HG02938 (cell line): Measurements from ENCODE around the gene ANKS1B.
"Not testable (repeated sequence)": the region's sequence is repeated elsewhere in the genome, so short reads cannot be mapped to it uniquely, and the experiment has no call there.

ENCODE experiments used
- ATAC-seq: cut with Tn5 transposase; IDR thresholded peaks from one replicate; pipeline ENCODE4 v1.9.1; 2021; ENCODE audit warnings: mild to moderate bottlenecking, moderate library complexity; ENCODE audit not compliant: unreplicated experiment

ANKS1B gene

DNA sequence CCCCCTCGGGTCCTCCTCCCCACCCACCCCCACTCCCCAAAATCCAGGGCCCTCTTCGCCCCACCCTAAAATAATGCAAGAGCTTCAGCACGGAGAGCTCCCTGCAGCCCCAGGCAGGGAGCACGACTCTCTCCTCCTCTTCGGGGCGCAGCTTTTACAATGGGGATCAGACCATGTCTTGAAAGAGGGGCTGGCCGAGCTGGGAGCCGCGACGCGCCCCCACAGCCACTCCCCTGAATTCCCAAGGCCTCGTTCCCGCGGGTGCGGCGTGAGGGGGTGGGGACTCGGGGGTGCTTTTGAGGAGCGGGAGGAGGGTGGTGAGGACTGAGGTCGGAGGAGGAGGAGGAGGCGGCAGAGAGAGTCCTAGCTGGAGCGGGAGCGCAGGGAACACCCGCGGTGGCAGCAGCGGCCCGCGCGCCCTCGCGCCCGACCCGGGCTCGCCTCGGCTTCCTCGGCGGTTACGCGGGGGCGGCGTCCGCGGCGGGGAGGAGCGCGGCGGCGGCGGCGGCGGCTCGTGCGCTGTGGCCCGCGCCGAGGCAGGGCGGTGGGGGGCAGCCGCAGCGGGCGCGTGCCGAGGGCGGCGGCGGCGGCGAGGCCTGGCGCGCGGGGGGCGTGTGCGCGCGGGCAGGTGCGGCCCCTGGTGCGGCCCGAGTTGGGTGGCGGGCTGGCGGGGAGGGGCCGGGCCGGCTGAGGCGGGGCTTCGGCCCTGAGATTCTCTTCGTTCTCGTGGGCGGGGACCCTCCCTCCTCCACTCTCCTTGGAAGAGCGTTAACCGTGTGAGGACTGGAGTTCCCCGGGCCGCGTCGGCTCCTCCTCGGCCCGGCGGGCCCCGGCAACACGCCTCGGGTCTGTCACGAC is at the start of gene ANKS1B:
TSS of gene ANKS1B (minus strand) at position 666 of the 858 bp plus-strand sequence. CDS start 699 bp downstream, outside the sequence.
- ATAC-seq, result peak; percentile 41

DNA sequence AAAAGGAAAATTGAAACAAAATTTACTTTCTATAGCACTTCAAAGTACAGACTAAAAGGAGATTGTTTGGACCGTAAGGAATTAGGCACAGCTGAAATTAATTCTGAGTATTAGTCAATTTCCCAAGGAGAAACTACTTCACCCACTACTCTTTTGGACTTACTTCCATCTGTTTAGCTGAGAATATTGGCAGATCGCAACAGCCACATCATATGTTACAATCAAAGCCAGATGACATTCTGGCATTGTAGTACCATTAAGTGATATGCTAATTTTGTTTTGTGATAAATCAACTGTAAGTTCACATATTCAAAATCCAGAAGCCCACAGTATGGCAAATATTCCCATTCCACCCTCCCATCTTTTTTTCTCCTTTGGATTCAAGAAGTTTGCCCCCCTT is 47.1 kb upstream of the ANKS1B start:
- no peak for ATAC-seq

DNA sequence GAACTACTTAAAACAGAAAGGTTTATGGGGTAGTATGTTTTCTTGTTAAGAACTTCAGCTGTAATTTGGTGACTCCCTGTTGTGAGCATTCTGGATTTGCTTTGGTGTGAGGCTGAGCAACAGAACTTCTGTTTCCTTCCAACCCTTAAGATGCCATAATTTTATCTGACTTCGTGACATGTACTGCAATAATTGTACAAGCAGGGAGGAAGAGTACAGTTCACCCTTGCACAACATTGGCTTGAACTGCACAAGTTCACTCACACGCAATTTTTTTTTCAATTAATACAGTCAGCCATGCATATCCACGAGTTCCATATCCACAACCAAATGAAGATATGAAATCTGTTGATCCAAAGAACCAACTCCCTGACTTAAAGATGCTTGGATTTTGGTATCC is 42.9 kb upstream of the ANKS1B start:
- no peak for ATAC-seq

DNA sequence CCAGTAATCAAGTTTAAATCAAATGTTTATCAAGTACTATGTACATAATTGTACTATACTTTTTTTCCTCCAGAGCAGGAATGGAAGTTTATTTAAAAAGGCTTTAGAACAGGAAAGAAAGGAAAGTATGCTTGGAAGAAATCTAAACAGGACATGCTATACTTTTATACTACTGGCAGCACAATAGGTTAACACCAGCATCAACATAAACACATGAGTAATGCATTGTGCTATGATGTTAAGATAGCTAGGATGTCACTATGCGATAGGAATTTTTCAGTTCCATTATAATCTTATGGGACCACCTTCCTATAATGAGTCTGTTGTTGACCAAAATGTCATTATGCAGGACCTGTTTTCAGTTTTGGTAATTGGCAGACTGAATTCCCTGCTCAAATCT is 41.5 kb upstream of the ANKS1B start:
- ATAC-seq, result no peak

DNA sequence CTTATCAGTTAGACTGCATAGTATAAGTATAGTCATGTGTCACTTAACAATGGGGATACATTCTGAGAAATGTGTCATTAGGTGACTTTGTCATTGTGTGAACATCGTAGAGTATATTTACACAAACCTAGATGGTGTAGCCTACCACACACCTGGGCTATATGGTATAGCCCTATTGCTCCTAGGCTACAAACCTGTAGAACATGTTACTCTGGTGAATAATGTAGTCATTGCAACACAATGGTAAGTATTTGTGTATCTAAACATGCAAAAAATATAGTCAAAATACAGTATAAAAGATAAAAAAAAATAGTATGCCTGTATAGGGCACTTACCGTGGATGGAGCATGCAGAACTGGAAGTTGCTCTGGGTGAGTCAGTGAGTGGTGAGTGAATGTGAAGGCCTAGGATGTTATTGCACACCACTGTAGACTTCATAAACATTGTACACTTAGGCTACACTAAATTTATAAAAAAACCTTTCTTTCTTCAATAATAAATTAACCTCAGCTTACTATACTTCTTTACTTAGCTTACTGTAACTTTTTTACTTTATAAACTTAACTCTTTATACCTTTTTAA is 40.3 kb upstream of the ANKS1B start:
- no peak for ATAC-seq

DNA sequence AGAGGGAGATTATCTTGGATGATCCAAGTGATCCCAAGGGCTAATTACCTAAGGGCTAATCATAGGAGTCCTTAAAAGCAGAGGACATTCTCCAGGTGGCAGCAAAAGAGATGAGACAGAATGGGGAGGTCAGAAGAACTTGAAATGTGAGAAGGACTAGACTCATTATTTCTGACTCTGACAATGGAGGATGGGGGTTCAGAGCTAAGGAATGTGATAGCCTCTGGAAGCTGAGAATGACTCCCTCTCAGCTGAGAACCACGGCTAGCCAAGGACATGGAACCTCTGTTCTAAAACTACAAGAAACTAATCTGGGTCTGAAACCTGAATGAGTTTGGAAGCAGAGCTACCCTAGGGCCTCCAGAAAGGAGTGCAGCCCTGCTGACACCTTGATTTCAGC is 35.6 kb upstream of the ANKS1B start:
- ATAC-seq, result no peak

DNA sequence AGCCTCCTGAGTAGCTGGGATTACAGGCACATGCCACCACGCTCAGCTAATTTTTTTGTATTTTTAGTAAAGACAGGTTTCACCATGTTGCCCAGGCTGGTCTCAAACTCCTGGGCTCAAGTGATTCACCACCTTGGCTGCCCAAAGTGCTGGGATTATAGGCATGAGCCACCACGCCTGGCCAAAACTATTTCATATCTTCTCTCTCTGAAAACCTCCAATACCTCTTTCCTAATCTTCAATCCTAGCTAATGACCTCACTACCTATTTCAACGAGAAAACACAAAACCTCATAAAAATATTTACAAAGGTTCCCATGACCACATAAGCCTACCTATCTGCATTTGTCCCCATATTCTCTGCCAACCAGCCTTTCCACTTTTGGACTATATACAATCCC is 32.3 kb upstream of the ANKS1B start:
- no peak for ATAC-seq

DNA sequence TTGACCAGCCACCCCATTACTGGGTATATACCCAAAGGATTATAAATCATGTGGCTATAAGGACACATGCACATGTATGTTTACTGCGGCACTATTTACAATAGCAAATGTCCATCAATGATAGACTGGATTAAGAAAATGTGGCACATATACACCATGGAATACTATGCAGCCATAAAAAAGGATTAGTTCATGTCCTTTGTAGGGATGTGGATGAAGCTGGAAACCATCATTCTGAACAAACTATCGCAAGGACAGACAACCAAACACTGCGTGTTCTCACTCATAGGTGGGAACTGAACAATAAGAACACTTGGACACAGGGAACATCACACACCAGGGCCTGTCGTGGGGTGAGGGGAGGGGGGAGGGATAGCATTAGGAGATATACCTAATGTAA is 31.6 kb upstream of the ANKS1B start:
- not testable (repeated sequence) for ATAC-seq

DNA sequence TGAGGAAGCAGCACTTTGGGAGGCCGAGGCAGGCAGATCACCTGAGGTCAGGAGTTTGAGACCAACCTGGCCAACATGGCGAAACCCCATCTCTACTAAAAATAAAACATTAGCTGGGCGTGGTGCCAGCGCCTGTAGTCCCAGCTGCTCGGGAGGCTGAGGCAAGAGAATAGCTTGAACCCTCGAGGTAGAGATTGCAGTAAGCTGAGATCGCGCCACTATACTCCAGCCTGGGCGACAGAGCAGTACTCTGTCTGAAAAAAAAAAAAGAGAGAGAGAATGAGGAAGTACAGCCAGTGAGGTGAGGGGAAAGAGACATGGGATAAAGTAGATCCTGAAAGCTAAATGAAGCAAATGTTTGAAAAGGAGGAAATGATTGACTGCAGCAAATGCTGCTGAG is 21.1 kb upstream of the ANKS1B start:
- not testable (repeated sequence) for ATAC-seq

DNA sequence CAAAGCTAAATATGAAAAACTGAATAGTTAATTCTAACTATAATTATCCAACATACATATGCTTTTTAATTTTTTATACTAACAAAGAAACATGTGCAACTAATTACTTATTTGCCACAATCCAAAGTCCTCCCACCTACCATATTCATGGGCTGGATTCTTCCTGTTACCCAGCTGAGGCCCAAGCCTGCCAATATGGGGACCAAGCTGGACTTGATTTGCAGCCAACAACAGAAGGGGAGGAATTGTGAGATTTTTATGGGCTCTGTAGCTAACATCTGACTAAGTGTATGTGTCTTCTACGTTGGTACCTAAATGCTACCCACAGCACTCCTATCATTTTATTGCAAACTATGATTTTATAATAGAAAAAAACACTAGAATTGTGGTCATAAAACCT is 13.1 kb upstream of the ANKS1B start:
- ATAC-seq, result no peak

DNA sequence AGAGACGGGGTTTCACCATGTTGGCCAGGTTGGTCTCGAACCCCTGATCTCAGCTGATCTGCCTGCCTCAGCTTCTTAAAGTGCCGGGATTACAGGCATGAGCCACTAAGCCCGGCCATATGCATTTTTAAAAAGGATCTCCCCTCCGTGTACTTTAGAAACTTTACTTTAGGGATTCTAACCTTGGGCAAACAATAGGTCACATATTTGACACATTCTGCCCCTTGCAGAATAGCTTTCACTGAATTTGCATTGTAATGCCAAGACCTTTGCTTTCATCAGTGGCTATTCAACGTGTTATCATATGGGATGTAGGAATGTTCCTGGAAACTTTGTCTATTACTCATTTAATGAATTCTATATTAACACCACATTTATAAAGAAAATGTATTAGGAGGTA is 11.4 kb upstream of the ANKS1B start:
- ATAC-seq, result no peak

DNA sequence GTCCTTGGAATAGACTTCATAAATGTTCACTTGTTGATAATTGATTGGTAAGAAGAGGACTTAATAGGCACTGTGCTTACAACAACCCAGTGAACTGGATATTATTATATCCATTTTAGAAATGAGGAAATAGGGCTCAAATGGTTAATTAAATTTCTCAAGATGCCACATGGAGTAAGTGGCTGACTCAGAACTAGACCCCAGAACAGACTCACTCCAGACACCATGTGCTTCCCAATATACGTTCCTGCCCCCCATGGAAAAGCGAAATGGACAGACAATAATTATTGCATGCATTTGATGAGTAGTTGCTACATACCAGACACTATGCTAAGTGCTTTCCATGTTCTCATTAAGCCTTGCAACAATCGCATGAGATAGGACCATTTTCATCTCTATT is 895 bp upstream of the ANKS1B start:
- ATAC-seq, result no peak

DNA sequence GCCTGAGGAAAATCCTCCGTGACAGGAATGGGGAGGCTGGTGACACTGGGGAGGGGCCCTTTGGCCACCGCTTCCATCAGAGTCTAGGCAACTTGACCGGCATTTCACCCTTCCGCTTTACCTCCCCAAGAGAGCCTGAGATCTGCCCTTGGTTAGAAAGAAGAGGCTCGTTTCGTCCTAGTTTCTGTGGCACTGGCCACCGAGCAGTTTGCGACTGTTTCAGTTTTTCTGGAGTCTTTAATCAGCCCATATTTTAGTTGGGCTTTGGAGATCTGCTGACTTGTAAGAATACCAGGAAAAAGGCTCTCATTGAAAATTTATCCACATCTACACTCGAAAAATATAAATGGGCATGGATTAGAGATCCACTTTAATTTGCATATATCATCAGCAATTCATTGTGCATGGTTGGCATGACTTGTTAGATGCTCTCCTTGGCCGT is 414 bp upstream of the ANKS1B start:
- peak; percentile 40 for ATAC-seq

DNA sequence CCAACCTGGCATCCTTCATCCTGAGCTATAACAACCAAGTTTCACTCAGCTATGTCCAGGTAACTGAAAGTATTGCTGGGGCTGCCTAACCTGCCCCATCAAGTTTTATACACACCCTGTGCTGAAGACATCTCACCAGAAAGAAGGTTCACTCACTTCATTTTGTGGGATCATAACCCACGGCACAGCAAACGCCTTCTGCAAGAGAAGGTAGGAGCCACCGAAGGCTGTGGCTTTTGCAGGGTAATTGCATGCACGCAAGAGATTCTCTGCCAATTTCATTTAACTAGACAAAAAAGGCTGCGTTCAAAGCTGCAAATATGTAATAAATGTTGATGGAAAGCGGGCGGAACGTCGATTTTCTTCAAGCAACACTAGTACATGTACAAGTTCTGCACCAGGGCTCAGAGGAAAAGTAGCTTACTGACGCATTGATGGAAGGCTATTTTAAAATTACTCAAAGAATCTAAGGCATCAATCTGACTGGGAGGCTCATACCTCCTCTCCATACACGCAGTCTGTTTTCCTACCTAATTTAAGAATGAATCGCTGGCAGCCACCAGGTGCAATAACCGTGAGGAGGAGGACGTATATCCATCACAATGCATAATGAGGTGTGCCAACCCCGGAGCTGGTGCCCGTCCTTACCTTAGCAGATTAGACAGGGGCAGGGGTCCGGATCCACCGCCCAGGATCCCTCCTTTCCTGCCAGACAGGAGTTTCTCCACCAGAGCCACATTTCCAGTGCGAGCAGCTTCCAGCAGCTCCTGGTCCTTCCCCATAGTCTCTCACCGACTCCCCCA is 1.1 kb downstream of the ANKS1B start:
- no peak for ATAC-seq

DNA sequence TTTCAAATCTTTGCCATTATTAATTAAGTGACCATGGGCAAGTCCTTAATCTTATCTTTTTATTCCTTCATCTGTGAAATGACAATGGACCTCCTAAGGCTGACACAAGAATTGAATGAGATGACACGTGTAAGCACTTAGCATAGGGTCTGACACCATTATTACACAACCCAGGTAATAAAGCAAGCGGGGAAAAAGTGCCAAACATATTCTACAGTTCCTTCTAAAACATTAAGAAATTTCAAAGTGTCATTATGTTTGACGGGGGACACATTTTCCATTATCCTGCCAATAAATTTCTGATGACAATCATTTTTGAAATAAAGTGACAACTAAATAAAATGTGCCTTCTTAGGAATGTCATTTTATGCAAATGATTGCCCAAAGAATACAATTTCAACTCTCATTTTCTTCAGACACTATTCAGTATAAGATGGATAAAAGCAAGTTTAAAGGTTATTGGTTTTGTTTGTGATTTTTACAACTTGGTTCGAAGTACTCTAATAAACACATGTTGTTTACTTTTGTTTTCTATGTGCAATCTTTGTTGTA is 3.0 kb downstream of the ANKS1B start:
- ATAC-seq, result no peak

DNA sequence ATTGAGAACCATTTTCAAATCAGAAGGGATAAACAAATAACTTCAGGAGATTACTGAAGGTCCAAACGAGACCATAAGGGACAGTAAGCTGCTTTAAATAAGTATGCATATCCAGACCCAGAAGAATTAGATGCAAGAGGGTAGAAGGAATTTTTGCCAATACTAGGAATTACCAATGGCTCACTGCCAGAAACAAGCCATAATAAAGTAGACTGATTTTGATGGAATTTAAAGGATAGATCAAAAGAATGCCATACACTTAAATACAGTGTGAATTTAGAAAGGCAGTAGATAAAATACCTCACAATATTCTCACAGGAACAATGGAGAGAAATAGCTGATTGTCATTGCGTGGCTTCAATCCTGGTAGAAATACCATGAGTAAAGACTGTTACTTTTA is 5.3 kb downstream of the ANKS1B start:
- ATAC-seq, result no peak

DNA sequence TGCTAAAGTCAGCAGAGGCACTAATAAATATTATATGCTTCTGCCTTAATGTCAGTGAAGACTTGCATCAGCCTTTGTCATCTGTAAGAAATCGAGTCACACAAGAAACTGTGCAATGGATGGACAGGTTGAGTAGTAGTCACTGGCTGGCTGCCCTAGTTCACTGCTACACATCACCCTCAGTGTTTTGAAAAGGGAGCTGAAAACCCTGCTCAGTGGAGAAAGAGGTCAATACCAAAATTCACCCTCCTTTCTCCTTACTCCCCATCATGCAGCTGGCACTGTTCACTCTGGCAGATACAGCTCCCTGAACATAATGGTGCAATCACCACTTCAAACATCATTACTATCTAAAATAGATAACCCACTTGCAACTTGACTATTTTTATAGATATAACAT is 6.6 kb downstream of the ANKS1B start:
- ATAC-seq, result no peak

DNA sequence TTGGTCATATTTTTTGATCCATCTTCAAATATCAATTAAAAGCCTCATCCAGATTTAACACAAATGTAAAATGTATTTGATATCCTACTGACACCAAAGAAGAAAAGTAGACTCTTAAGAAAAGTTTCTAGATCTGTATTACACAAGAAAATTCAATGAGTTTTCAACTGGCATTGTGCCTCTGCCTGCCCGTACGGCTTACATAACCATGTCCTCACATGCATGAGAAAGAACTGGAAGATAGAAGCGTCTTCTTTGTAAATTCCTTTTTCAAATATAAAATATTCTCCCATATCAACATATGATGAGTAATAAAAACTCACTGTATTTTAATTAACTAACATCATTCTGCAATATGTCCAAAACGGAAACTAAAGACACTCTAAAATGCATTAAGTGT is 7.2 kb downstream of the ANKS1B start:
- no peak for ATAC-seq

DNA sequence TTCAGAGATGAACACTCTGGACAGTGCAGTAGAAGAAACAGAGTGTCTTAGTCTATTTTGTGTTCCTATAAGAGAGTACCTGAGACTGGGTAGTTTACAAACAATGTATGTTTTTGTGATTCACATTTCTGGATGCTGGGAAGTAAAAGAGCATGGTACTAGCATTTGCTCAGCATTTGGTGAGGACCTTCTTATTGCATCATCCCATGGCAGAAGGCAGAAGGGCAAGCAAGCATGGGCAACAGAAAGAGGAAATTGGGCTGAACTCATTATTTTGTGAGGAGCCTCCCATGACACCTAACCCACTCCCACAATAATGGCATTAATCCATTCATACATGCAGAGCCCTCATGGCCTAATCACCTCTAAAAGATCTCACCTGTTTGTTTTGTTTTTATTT is 8.0 kb downstream of the ANKS1B start:
- no peak for ATAC-seq

DNA sequence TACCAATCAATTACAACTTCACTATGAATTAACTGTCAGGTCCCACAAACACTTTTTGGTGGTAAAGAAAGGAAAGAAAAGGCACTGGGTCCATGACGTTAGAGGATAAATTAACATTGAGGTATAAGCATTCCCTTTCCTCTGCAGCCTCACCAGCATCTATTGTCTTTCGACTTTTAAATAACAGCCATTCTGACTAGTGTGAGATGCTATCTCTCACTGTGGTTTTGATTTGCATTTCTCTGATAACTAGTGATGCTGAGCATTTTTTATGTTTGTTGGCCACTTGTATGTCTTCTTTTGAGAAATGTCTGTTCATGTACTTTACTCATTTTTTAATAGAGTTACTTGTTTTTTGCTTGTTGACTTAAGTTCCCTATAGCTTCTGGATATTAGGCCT is 9.4 kb downstream of the ANKS1B start:
- no peak for ATAC-seq

DNA sequence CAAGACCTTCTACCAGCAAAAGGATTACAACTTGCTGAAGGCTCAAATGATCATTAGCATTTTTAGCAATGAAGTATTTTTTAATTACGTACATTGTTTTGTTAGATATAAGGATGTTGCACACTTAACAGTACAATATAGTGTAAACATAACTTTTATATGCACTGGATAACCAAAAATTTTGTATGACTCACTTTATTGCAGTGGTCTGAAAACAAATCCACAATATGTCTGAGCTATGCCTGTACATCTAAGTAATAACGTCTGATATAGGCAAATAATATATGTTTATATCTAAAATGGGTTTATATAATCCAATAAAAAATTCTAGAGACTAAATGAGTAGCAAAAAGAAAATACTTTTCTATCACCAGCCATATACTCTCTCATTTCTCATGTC is 10.6 kb downstream of the ANKS1B start:
- no peak for ATAC-seq
